Measurements from ENCODE around the gene DPH5. TPM values are rescaled to one million over a fixed set of nuclear protein-coding genes. Genes with fewer than 3 reads are reported as not detected.
A peak's percentile ranks its signal among the peaks of the same experiment; 100 is the strongest.
"Not testable (repeated sequence)": the region's sequence is repeated elsewhere in the genome, so short reads cannot be mapped to it uniquely, and the experiment has no call there.

Gene DPH5
- total RNA-seq: 45.2 and 51.9 TPM in 2 replicates

- ATAC-seq (ENCODE audit: low read depth) (peak; percentile 95), DNase-seq (peak; percentile 77)
- Mint-ChIP-seq H3K4me3 (peak within 1 kb of the TSS; percentile 97), H3K27me3 (no peaks in the 10 kb centered on the region), H3K36me3 (ENCODE audit: low read depth) (peaks cover 51% of the 10 kb centered on the region), H3K27ac (peak within 1 kb of the TSS; percentile 98), H3K4me1 (peaks cover 66% of the 10 kb centered on the region), H3K9me3 (no peaks in the 10 kb centered on the region)
- ChIA-PET POLR2A (interaction anchor here (0.6 to 4.8 kb wide), 10 partner anchors 9 to 220 kb away, joined by 3 to 54 read pairs (median 4); partner anchors contain the start of gene S1PR1), CTCF (interaction anchor here (1.0 to 2.5 kb wide), 3 partner anchors 24 to 213 kb away, joined by 3 to 13 read pairs (median 3); no protein-coding TSS in a partner anchor)
- TF ChIP-seq CTCF (IDR thresholded peaks at IDR 0.05): no peak
- intact Hi-C loops (cut with micrococcal nuclease): loop anchor here (1.0 to 5.0 kb wide), 7 partner anchors 9 to 263 kb away; no protein-coding TSS in a partner anchor
These were observed at the start of gene DPH5 for GRCh38 chr1:101025657-101026429. TSS of gene DPH5 (minus strand) at chr1:101025784. CDS start at chr1:101025443, 341 bp downstream.

GRCh38 chr1:101073836-101074235, 48.3 kb upstream of the DPH5 start:
- intact Hi-C loops (cut with micrococcal nuclease): no loop called here
- Mint-ChIP-seq H3K27me3 (no peaks in the 10 kb centered on the region), H3K36me3 (ENCODE audit: low read depth) (peaks cover 41% of the 10 kb centered on the region), H3K4me1 (peaks cover 24% of the 10 kb centered on the region), H3K9me3 (no peaks in the 10 kb centered on the region), H3K27ac (no peak overlapping the region), H3K4me3 (no peak overlapping the region)
- ChIA-PET CTCF (interaction anchor here (1.3 to 1.8 kb wide), 2 partner anchors 17 to 165 kb away, joined by 3 to 4 read pairs; no protein-coding TSS in a partner anchor), POLR2A (no interaction called here)
- ATAC-seq (ENCODE audit: low read depth): no peak
- TF ChIP-seq CTCF (IDR thresholded peaks at IDR 0.05): no peak
- no peak for DNase-seq

- intact Hi-C loops (cut with micrococcal nuclease): loop anchor here (2.0 kb wide), 1 partner anchor 13 kb away; no protein-coding TSS in a partner anchor
- CTCF ChIA-PET: no interaction called here
- H3K4me1 Mint-ChIP-seq: peaks cover 37% of the 10 kb centered on the region
- H3K27ac Mint-ChIP-seq: no peak overlapping the region
- no peak for TF ChIP-seq CTCF (IDR thresholded peaks at IDR 0.05)
- no peak overlapping the region for H3K4me3 Mint-ChIP-seq
- peaks cover 26% of the 10 kb centered on the region for H3K36me3 Mint-ChIP-seq (ENCODE audit: low read depth)
- ATAC-seq (ENCODE audit: low read depth) (no peak), DNase-seq (no peak)
- no peaks in the 10 kb centered on the region for H3K27me3 Mint-ChIP-seq
- H3K9me3 Mint-ChIP-seq: no peaks in the 10 kb centered on the region
- POLR2A ChIA-PET: interaction anchor here (0.5 kb wide), 1 partner anchor 34 kb away, joined by 5 read pairs; no protein-coding TSS in a partner anchor
These were observed 45.9 kb upstream of the DPH5 start for GRCh38 chr1:101071470-101071891.

GRCh38 chr1:101069158-101069557, 43.6 kb upstream of the DPH5 start:
- POLR2A ChIA-PET: no interaction called here
- H3K4me3 Mint-ChIP-seq: no peak overlapping the region
- intact Hi-C loops (cut with micrococcal nuclease): loop anchor here (5.0 to 10.0 kb wide), 2 partner anchors 43 to 366 kb away; no protein-coding TSS in a partner anchor

GRCh38 chr1:101066937-101067335, 41.4 kb upstream of the DPH5 start:
- H3K36me3 Mint-ChIP-seq (ENCODE audit: low read depth); H3K27me3 Mint-ChIP-seq; DNase-seq; CTCF ChIA-PET; H3K4me3 Mint-ChIP-seq; H3K9me3 Mint-ChIP-seq; POLR2A ChIA-PET; ATAC-seq (ENCODE audit: low read depth): not testable (repeated sequence)
- Mint-ChIP-seq H3K27ac (peak overlapping the region; percentile 71), H3K4me1 (peaks cover 68% of the 10 kb centered on the region)
- intact Hi-C loops (cut with micrococcal nuclease): loop anchor here (5.0 to 10.0 kb wide), 2 partner anchors 45 to 368 kb away; no protein-coding TSS in a partner anchor

More at GRCh38 chr1:101069158-101069557, 43.6 kb upstream of the DPH5 start:
- peaks cover 57% of the 10 kb centered on the region for H3K4me1 Mint-ChIP-seq
- CTCF ChIA-PET: no interaction called here
- ATAC-seq (ENCODE audit: low read depth) (no peak), DNase-seq (no peak)
- no peak for TF ChIP-seq CTCF (IDR thresholded peaks at IDR 0.05)
- no peaks in the 10 kb centered on the region for H3K27me3 Mint-ChIP-seq
- peaks cover 12% of the 10 kb centered on the region for H3K36me3 Mint-ChIP-seq (ENCODE audit: low read depth)
- H3K9me3 Mint-ChIP-seq: no peaks in the 10 kb centered on the region
- H3K27ac Mint-ChIP-seq: no peak overlapping the region
